DMS53 treated with DMSO at 0.1 percent for 48 hours (cell line): Measurements from ENCODE around the gene FHIP2A.
"Not testable (repeated sequence)": the region's sequence is repeated elsewhere in the genome, so short reads cannot be mapped to it uniquely, and the experiment has no call there.

Experiments
- DNase-seq: peaks from one replicate; lab custom pipeline; 2025; ENCODE audit not compliant: unreplicated experiment; lab: John Stamatoyannopoulos, UW

FHIP2A gene

DNA sequence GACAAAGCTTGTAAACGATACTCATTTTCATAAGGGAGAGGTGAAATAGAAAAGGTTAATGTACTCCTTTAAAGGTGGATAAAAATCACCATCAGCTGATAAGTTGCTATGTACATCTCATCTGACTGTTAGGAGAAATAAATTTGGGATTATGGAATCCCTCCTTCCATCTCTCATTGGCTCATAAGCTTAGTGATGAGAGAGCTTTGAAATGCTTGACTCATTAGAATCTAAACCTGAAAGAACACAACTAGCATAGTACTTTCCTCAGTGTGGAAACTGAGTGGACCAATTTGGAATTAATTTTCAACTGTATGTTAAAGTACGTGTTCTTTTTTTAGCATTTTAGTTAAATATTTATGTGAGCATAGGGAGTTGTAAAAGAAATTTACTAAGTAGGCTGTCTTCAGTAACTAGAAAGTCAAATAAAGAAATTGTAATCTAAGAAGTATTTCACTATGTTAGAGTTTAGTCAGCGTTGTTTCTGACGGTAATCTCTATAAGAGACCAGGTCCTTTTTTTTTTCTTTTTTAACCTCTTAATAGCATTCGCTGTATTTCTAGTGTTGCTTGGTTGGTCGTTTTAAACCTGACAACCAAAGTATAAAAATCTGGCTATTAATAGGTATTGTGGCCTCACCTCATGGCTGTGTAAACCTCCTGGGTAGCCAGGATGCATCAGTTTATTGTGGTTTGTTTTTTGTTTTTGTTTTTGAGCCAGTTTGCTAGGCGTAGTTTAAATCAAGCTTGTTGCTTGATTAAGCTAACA lies 34.4 kb downstream of the FHIP2A start:
- no peak for DNase-seq

DNA sequence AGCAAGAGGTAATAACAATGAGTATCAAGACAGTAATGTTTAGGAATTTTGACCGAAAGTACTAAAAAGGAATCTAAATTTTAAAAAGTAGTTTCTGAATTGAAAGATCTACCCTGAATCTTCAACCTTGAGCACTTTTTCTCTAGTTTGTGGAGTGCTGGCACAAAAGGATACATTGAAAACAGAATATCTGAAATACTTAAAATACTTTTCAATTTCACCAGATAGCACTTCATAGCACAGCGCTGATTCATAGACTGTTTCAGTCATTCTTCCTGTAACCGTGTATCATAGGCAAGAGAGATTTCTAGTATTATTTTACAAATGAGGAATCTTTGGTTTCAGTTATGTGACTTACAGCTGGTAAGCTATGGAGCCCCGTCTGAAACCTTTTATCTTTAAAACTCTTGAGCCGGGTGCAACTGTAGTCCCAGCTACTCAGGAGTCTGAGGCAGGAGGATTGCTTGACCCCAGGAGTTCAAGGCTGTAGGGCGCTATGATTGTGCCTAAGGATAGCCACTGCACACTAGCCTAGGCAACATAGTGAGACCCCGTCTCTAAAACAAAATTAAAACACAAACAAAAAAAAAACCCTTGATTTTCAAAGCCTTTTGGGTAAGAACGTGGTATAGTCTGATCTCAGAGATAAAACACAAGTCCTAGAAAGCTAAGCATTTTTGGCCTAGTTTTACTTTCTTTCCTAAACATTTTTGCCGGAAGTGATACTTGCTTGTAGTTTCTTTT lies 35.1 kb downstream of the FHIP2A start:
- DNase-seq: no peak

- not testable (repeated sequence) for DNase-seq
These were observed 35.6 kb downstream of the FHIP2A start for GRCh38 chr10:114857288-114857565.

DNA sequence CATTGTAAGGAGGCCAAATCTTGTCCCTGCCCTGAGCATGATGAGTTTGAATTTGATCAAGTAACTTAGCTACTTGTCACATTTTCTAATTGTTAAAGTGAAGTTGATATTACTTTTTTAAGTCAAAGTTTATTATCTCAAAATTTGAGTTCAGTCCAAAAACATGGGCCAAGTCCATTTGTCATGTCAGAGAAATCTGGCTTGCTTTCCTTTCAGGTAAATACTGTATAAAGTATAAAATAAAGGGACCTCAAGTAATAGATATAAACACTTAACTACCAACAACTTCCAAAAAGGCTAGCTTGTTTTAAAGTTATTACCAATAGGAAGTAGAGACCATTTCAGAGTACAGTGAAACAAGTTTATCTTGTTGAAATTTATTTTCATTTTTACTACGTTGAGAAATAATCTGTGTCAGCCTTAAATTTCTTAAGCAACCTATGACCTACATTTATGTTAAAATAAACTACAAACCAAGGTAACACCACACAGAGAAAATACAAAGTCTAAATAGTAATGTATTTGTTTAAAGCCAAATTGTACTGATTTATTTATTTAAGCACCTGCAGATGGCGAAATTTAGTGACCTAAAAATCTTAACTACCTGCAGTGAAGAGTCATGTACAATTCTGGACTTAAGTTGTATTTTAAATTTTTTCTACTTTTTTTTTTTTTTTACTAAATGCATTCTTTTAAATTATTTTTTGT lies 36.5 kb downstream of the FHIP2A start:
- DNase-seq: no peak

- no peak for DNase-seq
These were observed 37.6 kb downstream of the FHIP2A start for GRCh38 chr10:114859222-114859621.

- no peak for DNase-seq
These were observed 40.9 kb downstream of the FHIP2A start for GRCh38 chr10:114862456-114862855.

GRCh38 chr10:114867365-114867764 lies 45.8 kb downstream of the FHIP2A start:
- no peak for DNase-seq

DNA sequence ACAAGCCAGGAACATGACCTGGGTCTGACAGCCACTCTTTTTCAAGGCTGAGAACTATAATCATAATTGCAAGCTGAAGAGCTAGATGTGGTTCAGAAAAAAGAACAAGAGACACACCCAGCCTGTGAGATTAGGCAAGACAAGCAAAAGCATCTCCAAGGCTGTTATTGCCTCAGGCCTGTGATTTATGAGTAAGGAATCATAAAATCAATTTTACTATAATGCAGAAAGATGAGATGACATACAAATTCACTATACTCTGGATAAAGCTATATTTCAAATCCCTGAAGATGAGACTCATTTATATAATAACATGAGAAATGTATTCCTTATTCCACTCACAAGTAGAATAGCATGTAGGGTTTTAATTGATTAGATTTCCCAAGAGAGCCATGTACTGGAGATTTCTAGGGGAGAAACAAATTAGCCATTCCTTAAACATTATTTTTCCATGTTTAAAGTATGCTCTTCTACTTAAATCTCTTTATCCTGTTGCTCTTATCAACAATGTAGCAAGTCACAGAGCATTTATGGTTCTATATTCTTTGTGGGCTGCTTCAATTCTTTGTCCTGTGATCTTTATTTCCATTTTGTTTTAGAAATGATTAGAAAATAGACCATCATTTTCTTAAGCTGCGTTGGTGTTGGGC lies 47.4 kb downstream of the FHIP2A start:
- DNase-seq: no peak

GRCh38 chr10:114869520-114869892 lies 47.9 kb downstream of the FHIP2A start:
- DNase-seq: no peak

DNA sequence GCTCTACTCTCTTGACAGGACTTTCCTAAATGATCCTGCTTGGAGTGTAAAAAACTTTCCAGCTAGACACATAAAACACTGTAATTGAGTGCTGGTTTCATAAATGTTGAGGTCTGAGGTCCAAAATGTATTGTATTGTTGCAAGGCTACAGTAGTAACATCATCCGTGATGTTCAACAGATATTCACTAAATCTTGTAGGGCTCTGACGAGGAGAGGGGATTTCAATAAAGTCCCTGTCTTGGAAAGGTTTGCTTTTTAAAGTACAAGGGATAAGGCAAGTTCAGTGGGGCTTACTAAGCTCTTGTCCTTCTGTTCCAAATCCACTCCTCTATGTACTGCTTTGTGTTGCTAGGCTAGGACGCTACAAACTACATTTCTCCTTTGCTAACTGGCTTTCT lies 48.9 kb downstream of the FHIP2A start:
- no peak for DNase-seq

- DNase-seq: no peak
These were observed 49.8 kb downstream of the FHIP2A start for GRCh38 chr10:114871379-114871778.
